MCF 10A (cell line): ENCODE results near the gene MECP2. TPM values are rescaled to one million over a fixed set of nuclear protein-coding genes. Genes with fewer than 3 reads are reported as not detected.

Source experiments
- BruUV-seq: library from RNA; stranded (reverse); fragments of 400-500 nt; replicated peaks from 2 replicates; lab custom pipeline; 2021; lab: Mats Ljungman, UMichigan
- CTCF ChIA-PET: fragments of 300-600 bp; sonication (Branson Sonifier 250); formaldehyde crosslinking; extraction: SDS; loops from one replicate; lab custom pipeline; 2021; ENCODE audit warnings: antibody characterized with exemption, inconsistent platforms; lab: Yijun Ruan, JAX
- POLR2A ChIA-PET: fragments of 300-600, 350-650 bp; sonication (Branson Sonifier 250); formaldehyde crosslinking; extraction: SDS; loops from one replicate; lab custom pipeline; 2020; ENCODE audit warnings: antibody characterized with exemption, inconsistent platforms; lab: Yijun Ruan, JAX
- DNase-seq: peaks from one replicate; pipeline ENCODE4 v3.0.0-alpha.2; 2018; ENCODE audit not compliant: unreplicated experiment
- H3K27ac Mint-ChIP-seq: one replicate; pipeline ENCODE4 v1.8.0; 2022; ENCODE audit warnings: mild to moderate bottlenecking, low read depth, mixed read lengths; ENCODE audit not compliant: unreplicated experiment
- H3K27me3 Mint-ChIP-seq: one replicate; pipeline ENCODE4 v1.8.0; 2022; ENCODE audit warnings: mixed read lengths; ENCODE audit not compliant: insufficient read depth, unreplicated experiment
- H3K36me3 Mint-ChIP-seq: one replicate; pipeline ENCODE4 v1.8.0; 2022; ENCODE audit warnings: mild to moderate bottlenecking, moderate library complexity, mixed read lengths; ENCODE audit not compliant: insufficient read depth, unreplicated experiment
- H3K4me1 Mint-ChIP-seq: one replicate; pipeline ENCODE4 v1.8.0; 2022; ENCODE audit warnings: mixed read lengths; ENCODE audit not compliant: insufficient read depth, unreplicated experiment
- H3K4me3 Mint-ChIP-seq: one replicate; pipeline ENCODE4 v1.8.0; 2022; ENCODE audit warnings: mild to moderate bottlenecking, moderate library complexity, mixed read lengths; ENCODE audit not compliant: unreplicated experiment
- H3K9me3 Mint-ChIP-seq: one replicate; pipeline ENCODE4 v1.8.0; 2022; ENCODE audit warnings: mixed read lengths; ENCODE audit not compliant: unreplicated experiment
- CTCF ChIP-seq: fragments of 200-600 bp; IDR thresholded peaks from one replicate; pipeline ENCODE4 v1.8.0; 2022; ENCODE audit warnings: antibody characterized with exemption, mild to moderate bottlenecking; ENCODE audit not compliant: unreplicated experiment
- intact Hi-C: fragments of 100-400 bp; cut with micrococcal nuclease; formaldehyde crosslinking; loops from 2 replicates; pipeline ENCODE4 v1.14.1; 2022
- total RNA-seq: library from RNA; stranded (reverse); gene quantifications from 2 replicates; pipeline ENCODE4 v1.2.3, GENCODE V29; 2022

Gene MECP2
- total RNA-seq, 1 experiment from 2014 or later: 46.9 TPM

- intact Hi-C loops: no loop called here
- Mint-ChIP-seq H3K9me3 (no peaks in the 10 kb centered on the region), H3K4me1 (no peaks in the 10 kb centered on the region), H3K36me3 (peaks cover 15% of the 10 kb centered on the region), H3K27ac (peak overlapping the region; percentile 86), H3K4me3 (peak overlapping the region; percentile 69), H3K27me3 (peaks cover 14% of the 10 kb centered on the region)
- TSS peak; percentile 80 for BruUV-seq
- CTCF ChIA-PET: interaction anchor here (0.5 to 1.2 kb wide), 6 partner anchors 29 to 368 kb away, joined by 3 to 4 read pairs (median 3); no protein-coding TSS in a partner anchor
- TF ChIP-seq CTCF: no peak
- DNase-seq: no peak
- POLR2A ChIA-PET: interaction anchor here (0.9 to 2.3 kb wide), 8 partner anchors 9 to 350 kb away, joined by 3 to 16 read pairs (median 4); no protein-coding TSS in a partner anchor
These were observed 76.9 kb downstream of the MECP2 start for GRCh38 chrX:154020536-154021115.

DNA sequence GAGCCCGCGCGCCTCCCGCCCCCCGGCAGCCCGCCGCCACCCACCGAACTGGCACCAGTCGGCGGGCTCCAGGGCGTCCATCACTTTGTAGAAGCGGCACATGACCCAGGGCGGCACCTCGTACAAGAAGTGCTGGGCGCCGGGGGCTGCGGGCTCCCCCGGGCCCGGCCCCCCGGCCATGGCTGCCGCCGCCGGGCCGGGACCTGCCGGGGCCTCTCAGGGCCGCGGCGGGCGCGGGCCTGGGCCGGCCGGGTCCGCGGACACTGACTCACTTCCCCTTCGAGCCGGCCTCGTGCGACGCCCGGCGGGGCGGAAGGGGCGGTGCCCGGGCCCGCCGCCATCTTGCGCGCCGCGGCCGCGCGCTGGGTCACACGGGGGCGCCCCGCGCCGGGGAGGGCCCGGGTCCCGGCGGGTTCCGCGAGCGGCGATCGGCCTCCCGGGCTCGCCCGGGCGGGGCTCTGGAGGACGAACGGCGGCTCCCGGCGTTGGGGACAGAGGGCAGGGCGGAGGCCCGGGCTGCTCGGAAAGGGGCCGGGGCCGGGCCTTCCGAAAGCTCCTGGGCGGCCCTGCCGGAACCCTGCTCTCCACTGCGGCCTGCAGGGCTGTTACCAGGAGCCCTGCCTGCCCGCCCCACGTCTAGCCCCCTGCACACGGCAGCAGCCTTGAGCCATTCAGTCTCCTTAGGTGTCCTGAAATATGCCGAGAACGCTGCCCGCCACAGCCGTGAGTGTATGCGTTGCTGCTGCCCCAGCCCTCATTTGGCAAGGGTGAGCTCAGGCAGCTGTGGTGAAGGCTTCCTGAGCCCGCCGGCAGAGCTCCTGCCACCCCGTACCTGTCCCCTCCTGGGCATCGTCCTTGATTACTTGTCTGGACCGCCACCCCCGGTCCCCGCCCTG is 77.6 kb downstream of the MECP2 start, which contains the start of gene IRAK1:
Gene IRAK1, minus strand, starts transcription at position 270 of the 896 bp plus-strand sequence. Its CDS starts 90 bp downstream, at position 180.
- H3K36me3 Mint-ChIP-seq: peaks cover 14% of the 10 kb centered on the region
- ChIA-PET CTCF (interaction anchor here (0.6 to 0.7 kb wide), 4 partner anchors 36 to 107 kb away, joined by 3 to 4 read pairs (median 3); no protein-coding TSS in a partner anchor), POLR2A (interaction anchor here (0.7 to 2.3 kb wide), 10 partner anchors 8 to 478 kb away, joined by 3 to 16 read pairs (median 4); partner anchors contain the start of gene HCFC1)
- H3K9me3 Mint-ChIP-seq: no peaks in the 10 kb centered on the region
- BruUV-seq: no TSS peak
- peak within 1 kb of the TSS; percentile 84 for H3K4me3 Mint-ChIP-seq
- H3K27ac Mint-ChIP-seq: peak within 1 kb of the TSS; percentile 95
- no peaks in the 10 kb centered on the region for H3K4me1 Mint-ChIP-seq
- TF ChIP-seq CTCF: no peak
- intact Hi-C loops: no loop called here
- peaks cover 11% of the 10 kb centered on the region for H3K27me3 Mint-ChIP-seq
- DNase-seq: peak; percentile 57

DNA sequence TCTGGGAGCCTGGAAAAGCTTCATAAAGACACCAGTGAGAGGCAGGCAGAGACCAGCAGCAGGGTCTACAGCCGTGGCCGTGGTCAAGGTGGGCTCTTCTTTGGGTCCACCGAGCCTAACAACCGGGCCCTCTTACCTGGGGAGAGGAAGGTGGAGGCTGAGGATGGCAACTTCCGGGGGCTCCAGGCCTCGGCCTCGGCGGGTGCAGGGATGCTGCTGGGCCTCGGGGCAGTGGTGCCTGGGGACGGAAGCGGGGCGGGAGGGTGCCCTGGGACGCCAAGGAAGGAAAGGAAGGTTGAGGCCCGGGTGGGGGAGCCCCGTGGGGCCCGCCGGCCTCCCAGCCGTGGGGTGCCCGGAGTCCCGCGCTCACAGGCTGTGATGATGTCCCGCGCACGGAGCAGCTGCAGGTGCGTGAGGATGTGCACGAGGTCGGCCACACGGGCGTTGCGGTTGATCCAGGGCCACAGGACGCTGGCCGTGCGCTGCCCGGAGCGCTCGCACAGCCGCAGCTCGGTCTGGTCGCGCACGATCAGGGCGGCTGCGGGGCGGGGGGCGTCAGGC is 78.4 kb downstream of the MECP2 start:
- ChIA-PET CTCF (interaction anchor here (0.6 to 0.8 kb wide), 4 partner anchors 46 to 436 kb away, joined by 3 read pairs; no protein-coding TSS in a partner anchor), POLR2A (interaction anchor here (0.6 to 2.3 kb wide), 6 partner anchors 8 to 55 kb away, joined by 3 to 16 read pairs (median 5); partner anchors contain the start of genes HCFC1 and TMEM187)
- H3K9me3 Mint-ChIP-seq: no peaks in the 10 kb centered on the region
- BruUV-seq: no TSS peak
- H3K4me3 Mint-ChIP-seq: peak overlapping the region; percentile 84
- peaks cover 17% of the 10 kb centered on the region for H3K36me3 Mint-ChIP-seq
- intact Hi-C loops: no loop called here
- no peak for TF ChIP-seq CTCF
- peak overlapping the region; percentile 95 for H3K27ac Mint-ChIP-seq
- H3K4me1 Mint-ChIP-seq: no peaks in the 10 kb centered on the region
- H3K27me3 Mint-ChIP-seq: peaks cover 11% of the 10 kb centered on the region
- no peak for DNase-seq
